ENCODE data around the gene UBE2E1. TPM values are rescaled to one million over a fixed set of nuclear protein-coding genes. Genes with fewer than 3 reads are reported as not detected.

UBE2E1 gene
- total RNA-seq, 4 donors from 2014 or later: 51.1 to 115 (median 85.5) TPM

GRCh38 chr3:23880703-23881339 lies 75.1 kb downstream of the UBE2E1 start:
- no peak for TF ChIP-seq CTCF (IDR thresholded peaks at IDR 0.05; ENCODE audit: low read depth)

GRCh38 chr3:23882487-23882918 lies 76.7 kb downstream of the UBE2E1 start:
- TF ChIP-seq CTCF (IDR thresholded peaks at IDR 0.05; ENCODE audit: low read depth): no peak

GRCh38 chr3:23884481-23884880 lies 78.7 kb downstream of the UBE2E1 start:
- TF ChIP-seq CTCF (IDR thresholded peaks at IDR 0.05; ENCODE audit: low read depth): no peak

- no peak for TF ChIP-seq CTCF (IDR thresholded peaks at IDR 0.05; ENCODE audit: low read depth)
Observed at GRCh38 chr3:23885210-23885609, 79.5 kb downstream of the UBE2E1 start.

GRCh38 chr3:23886311-23886710 lies 80.6 kb downstream of the UBE2E1 start:
- no peak for TF ChIP-seq CTCF (IDR thresholded peaks at IDR 0.05; ENCODE audit: low read depth)

- TF ChIP-seq CTCF (IDR thresholded peaks at IDR 0.05; ENCODE audit: low read depth): no peak
Observed at GRCh38 chr3:23888617-23889228, 83.0 kb downstream of the UBE2E1 start.

GRCh38 chr3:23889386-23889785 lies 83.6 kb downstream of the UBE2E1 start:
- no peak for TF ChIP-seq CTCF (IDR thresholded peaks at IDR 0.05; ENCODE audit: low read depth)

Measured in subcutaneous adipose tissue (tissue), 4 donors.